Loucy (cell line): ENCODE data around the gene BCL2.

ENCODE experiments used
- CTCF ChIP-seq: fragments of 200-600 bp; sonication (generic); conservative IDR thresholded peaks from 2 replicates; pipeline ENCODE4 v1.5.1; 2014; ENCODE audit warnings: mild to moderate bottlenecking, antibody characterized with exemption, low read length
- EZH2phosphoT487 ChIP-seq: fragments of 200-600 bp; IDR thresholded peaks from 2 replicates; pipeline ENCODE4 v1.6.1; 2018; ENCODE audit warnings: antibody characterized with exemption, mild to moderate bottlenecking, moderate library complexity, borderline replicate concordance

GRCh38 chr18:63107171-63107845, 212.3 kb downstream of the BCL2 start:
- TF ChIP-seq EZH2phosphoT487 (no peak), CTCF (no peak)
